Neural cell (in vitro differentiated cells): Measurements from ENCODE around the gene CAPN5. TPM values are rescaled to one million over a fixed set of nuclear protein-coding genes. Genes with fewer than 3 reads are reported as not detected.

Source experiments
- H2AFZ ChIP-seq: fragments of 200-600, 300-800 bp; sonication (generic), shearing (Covaris generic); 2 replicates; pipeline ENCODE4 v1.6.0; 2014; ENCODE audit warnings: low read depth, mild to moderate bottlenecking, antibody characterized with exemption, low read length, moderate library complexity
- H3F3A ChIP-seq: fragments of 200-600 bp; shearing (Covaris generic); 2 replicates; pipeline ENCODE4 v1.6.1; 2016; ENCODE audit warnings: mild to moderate bottlenecking, moderate library complexity, mixed read lengths, antibody characterized with exemption, low read length; ENCODE audit not compliant: insufficient read depth, poor library complexity, severe bottlenecking
- H3K27ac ChIP-seq: fragments of 200-600, 300-800 bp; sonication (generic), shearing (Covaris generic); 2 replicates; pipeline ENCODE4 v1.5.1; 2014; ENCODE audit warnings: mild to moderate bottlenecking, low read length, moderate library complexity
- H3K27me3 ChIP-seq: fragments of 300-800, 200-600 bp; sonication (generic), shearing (Covaris generic); 2 replicates; pipeline ENCODE4 v1.6.0; 2014; ENCODE audit warnings: mild to moderate bottlenecking, low read depth, low read length, moderate library complexity; ENCODE audit not compliant: insufficient read depth
- H3K36me3 ChIP-seq: fragments of 300-800, 200-600 bp; sonication (generic), shearing (Covaris generic); 2 replicates; pipeline ENCODE4 v1.5.1; 2014; ENCODE audit warnings: mild to moderate bottlenecking, antibody characterized with exemption, low read length, moderate library complexity; ENCODE audit not compliant: insufficient read depth
- H3K4me2 ChIP-seq: fragments of 300-800, 200-600 bp; sonication (generic), shearing (Covaris generic); 2 replicates; pipeline ENCODE4 v1.6.0; 2014; ENCODE audit warnings: mild to moderate bottlenecking, low read length
- H3K4me3 ChIP-seq: fragments of 300-800, 200-600 bp; sonication (generic), shearing (Covaris generic); 2 replicates; pipeline ENCODE4 v1.5.1; 2014; ENCODE audit warnings: mild to moderate bottlenecking, low read length, moderate library complexity
- H3K79me2 ChIP-seq: fragments of 200-600 bp; shearing (Covaris generic); replicated peaks from 2 replicates; pipeline ENCODE4 v1.6.0; 2014; ENCODE audit warnings: mild to moderate bottlenecking, low read length, moderate library complexity; ENCODE audit not compliant: insufficient read depth
- H3K9ac ChIP-seq: fragments of 300-800, 200-600 bp; sonication (generic), shearing (Covaris generic); 2 replicates; pipeline ENCODE4 v1.6.1; 2016; ENCODE audit warnings: mild to moderate bottlenecking, low read length, mixed read lengths
- H3K9me2 ChIP-seq: fragments of 200-600 bp; shearing (Covaris generic); 2 replicates; pipeline ENCODE4 v1.6.1; 2016; ENCODE audit warnings: mild to moderate bottlenecking, low read length, mixed read lengths; ENCODE audit not compliant: insufficient read depth
- H3K9me3 ChIP-seq: fragments of 200-600, 300-800 bp; sonication (generic), shearing (Covaris generic); 2 replicates; pipeline ENCODE4 v1.6.1; 2016; ENCODE audit warnings: mild to moderate bottlenecking, mixed run types, low read length, moderate library complexity, mixed read lengths
- H4K20me1 ChIP-seq: fragments of 200-600 bp; shearing (Covaris generic); 2 replicates; pipeline ENCODE4 v1.6.1; 2016; ENCODE audit warnings: mild to moderate bottlenecking, mixed run types; ENCODE audit not compliant: insufficient read depth
- CTCF ChIP-seq: fragments of 450-650 bp; IDR thresholded peaks from 2 replicates; pipeline ENCODE4 v1.5.1; 2014; ENCODE audit warnings: antibody characterized with exemption, mild to moderate bottlenecking, moderate library complexity; ENCODE audit not compliant: poor library complexity, severe bottlenecking
- EP300 ChIP-seq: fragments of 450-650 bp; conservative IDR thresholded peaks from 2 replicates; pipeline ENCODE4 v1.6.1; 2014; ENCODE audit warnings: antibody characterized with exemption, mild to moderate bottlenecking, moderate library complexity; ENCODE audit not compliant: poor library complexity, severe bottlenecking
- EZH2 ChIP-seq: fragments of 200-600, 300-800 bp; shearing (Covaris generic), sonication (generic); IDR thresholded peaks from 2 replicates; pipeline ENCODE4 v1.6.1; 2014; ENCODE audit warnings: antibody characterized with exemption, low read length, borderline replicate concordance, mild to moderate bottlenecking; ENCODE audit not compliant: insufficient read depth, poor library complexity, severe bottlenecking
- MXI1 ChIP-seq: fragments of 450-650 bp; conservative IDR thresholded peaks from 2 replicates; pipeline ENCODE4 v1.6.1; 2014; ENCODE audit warnings: antibody characterized with exemption, mild to moderate bottlenecking; ENCODE audit not compliant: poor library complexity, severe bottlenecking
- POLR2AphosphoS5 ChIP-seq: IDR thresholded peaks from 2 replicates; pipeline ENCODE4 v1.6.1; 2012
- RAD21 ChIP-seq: fragments of 450-650 bp; conservative IDR thresholded peaks from 2 replicates; pipeline ENCODE4 v1.6.1; 2014; ENCODE audit warnings: antibody characterized with exemption, mild to moderate bottlenecking, moderate library complexity
- REST ChIP-seq: IDR thresholded peaks from 2 replicates; pipeline ENCODE4 v1.6.1; 2012; ENCODE audit warnings: borderline replicate concordance
- SMC3 ChIP-seq: fragments of 450-650 bp; conservative IDR thresholded peaks from 2 replicates; pipeline ENCODE4 v1.6.1; 2014; ENCODE audit warnings: antibody characterized with exemption, mild to moderate bottlenecking, moderate library complexity; ENCODE audit not compliant: poor library complexity
- TAF1 ChIP-seq: IDR thresholded peaks from 2 replicates; pipeline ENCODE4 v1.6.1; 2012; ENCODE audit warnings: low read depth
- polyA plus RNA-seq: library from polyadenylated mRNA; depleted of rRNA; stranded (reverse); fragments of >200 nt; gene quantifications from 2 replicates; pipeline ENCODE4 v1.2.3, GENCODE V29; 2014

The CAPN5 gene
- polyA plus RNA-seq, 1 donor from 2014 or later = 20.5 TPM

GRCh38 chr11:77085652-77086051 lies 18.9 kb downstream of the CAPN5 start:
- no peaks in the 10 kb centered on the region for H3F3A ChIP-seq
- H3K27me3 ChIP-seq = no peaks in the 10 kb centered on the region
- H2AFZ ChIP-seq = no peak overlapping the region
- H3K79me2 ChIP-seq = no peaks in the 10 kb centered on the region
- no peak overlapping the region for H3K9ac ChIP-seq
- no peaks in the 10 kb centered on the region for H3K9me3 ChIP-seq
- TF ChIP-seq SMC3 (no peak), POLR2AphosphoS5 (no peak), REST (no peak), EP300 (no peak), MXI1 (no peak), CTCF (no peak), EZH2 (no peak), TAF1 (no peak), RAD21 (no peak)
- no peaks in the 10 kb centered on the region for H4K20me1 ChIP-seq
- H3K4me3 ChIP-seq = no peak overlapping the region
- H3K4me2 ChIP-seq = no peak overlapping the region
- H3K27ac ChIP-seq = no peak overlapping the region
- H3K9me2 ChIP-seq = no peaks in the 10 kb centered on the region
- no peaks in the 10 kb centered on the region for H3K36me3 ChIP-seq

- no peak overlapping the region for H3K27ac ChIP-seq
- H3K9ac ChIP-seq = no peak overlapping the region
- H3K4me2 ChIP-seq = no peak overlapping the region
- H3K9me3 ChIP-seq = no peaks in the 10 kb centered on the region
- no peak overlapping the region for H3K4me3 ChIP-seq
- no peaks in the 10 kb centered on the region for H3K36me3 ChIP-seq
- no peaks in the 10 kb centered on the region for H3K9me2 ChIP-seq
- no peaks in the 10 kb centered on the region for H4K20me1 ChIP-seq
- no peaks in the 10 kb centered on the region for H3K79me2 ChIP-seq
- H3F3A ChIP-seq = no peaks in the 10 kb centered on the region
- TF ChIP-seq EZH2 (no peak), CTCF (no peak), EP300 (no peak), RAD21 (no peak), TAF1 (no peak), SMC3 (no peak), REST (no peak), MXI1 (no peak), POLR2AphosphoS5 (no peak)
- no peak overlapping the region for H2AFZ ChIP-seq
- H3K27me3 ChIP-seq = no peaks in the 10 kb centered on the region
These were observed 20.0 kb downstream of the CAPN5 start for GRCh38 chr11:77086521-77087472.
